Esophagus muscularis mucosa (tissue), 4 donors: Measurements from ENCODE around the gene AKT1. TPM values are rescaled to one million over a fixed set of nuclear protein-coding genes. Genes with fewer than 3 reads are reported as not detected.

Source experiments
- DNase-seq: peaks from one replicate; pipeline ENCODE4 v3.0.0-alpha.2; 2017; ENCODE audit errors: extremely low spot score
- H3K27ac ChIP-seq, 4 donors: fragments of 200-600 bp; sonication (generic); replicated peaks in 1 of 4; 1 replicate in 3 of 4; 2 replicates in 1 of 4; pipeline ENCODE4 v1.5.1; 2016 to 2019; ENCODE audit warnings: mild to moderate bottlenecking in 1 of 4
- H3K27me3 ChIP-seq, 4 donors: fragments of 200-600 bp; sonication (generic); one replicate each; pipeline versions ENCODE4 v1.5.1 to v1.6.0; 2016 to 2019
- H3K36me3 ChIP-seq, 4 donors: fragments of 200-600 bp; sonication (generic); one replicate each; pipeline ENCODE4 v1.5.1; 2016 to 2019
- H3K4me1 ChIP-seq, 4 donors: fragments of 200-600 bp; sonication (generic); one replicate each; pipeline ENCODE4 v1.5.1; 2016 to 2019
- H3K4me3 ChIP-seq, 4 donors: fragments of 200-600 bp; sonication (generic); 1 replicate in 2 of 4; 2 replicates in 2 of 4; pipeline ENCODE4 v1.5.1; 2016 to 2019; ENCODE audit warnings: mild to moderate bottlenecking in 4 of 4, moderate library complexity in 1 of 4
- H3K9me3 ChIP-seq, 4 donors: fragments of 200-600 bp; sonication (generic); 1 replicate in 3 of 4; 2 replicates in 1 of 4; pipeline ENCODE4 v1.5.1; 2016 to 2019
- EP300 ChIP-seq: sonication (generic); formaldehyde crosslinking; IDR thresholded peaks from one replicate; pipeline ENCODE4 v1.6.1; 2017; ENCODE audit warnings: antibody characterized with exemption
- POLR2A ChIP-seq: fragments of 450-650 bp; IDR thresholded peaks from one replicate; pipeline ENCODE4 v1.6.1; 2017; ENCODE audit warnings: antibody characterized with exemption, moderate library complexity, mild to moderate bottlenecking, low read depth
- POLR2AphosphoS5 ChIP-seq, 2 donors: sonication (generic); formaldehyde crosslinking; IDR thresholded peaks; one replicate each; pipeline ENCODE4 v1.6.1; 2017; ENCODE audit warnings: antibody characterized with exemption in 2 of 2
- WGBS: methylation state at CpG from one replicate; pipeline ENCODE4 v1.1.5; 2018; 5-methylcytosine and 5-hydroxymethylcytosine counted together
- intact Hi-C: fragments of 100-400 bp; cut with DNase I; formaldehyde crosslinking; loops from one replicate; pipeline ENCODE4 v1.15.1; 2023
- total RNA-seq, 4 donors: library from RNA; depleted of rRNA; stranded (reverse); fragments of >200 nt; gene quantifications; one replicate each; pipeline versions ENCODE4 v1.1.0 to v1.2.1, GENCODE V29; 2016
- TF ChIP-seq, protein P1 (sequence below), 3 experiments: fragments of 200-600 bp in 2 of 3; fragments of 450-650 bp in 1 of 3; sonication (generic) in 2 of 3; IDR thresholded peaks; one replicate each; pipeline ENCODE4 v1.5.1; 2017 to 2019; ENCODE audit warnings: antibody characterized with exemption in 3 of 3, mild to moderate bottlenecking in 2 of 3, moderate library complexity in 1 of 3

AKT1 gene
- total RNA-seq, 4 donors from 2014 or later = 162 to 267 (median 187) TPM

DNA sequence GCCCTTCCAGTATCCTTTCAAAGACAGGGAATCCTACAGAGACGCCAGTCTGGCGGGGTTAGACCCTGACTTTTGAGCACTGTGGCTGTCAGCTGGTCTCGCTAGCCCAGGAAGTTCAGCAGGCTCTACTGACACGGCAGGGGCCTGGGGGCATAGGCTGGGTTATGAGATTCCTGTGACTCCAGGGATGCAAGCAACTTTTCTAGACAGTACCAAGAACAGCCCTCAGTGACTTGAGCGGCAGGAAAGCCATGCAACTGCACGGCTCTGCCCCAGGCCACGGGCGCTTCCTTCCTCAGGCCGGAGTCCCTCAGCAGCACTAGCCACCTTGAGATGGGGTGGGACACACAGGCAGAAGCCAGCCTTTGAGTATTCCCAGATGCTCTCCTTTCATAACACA is 47.7 kb downstream of the AKT1 start:
- Histone ChIP-seq H3K9me3 (no peaks in the 10 kb centered on the region), H3K27ac (peak overlapping the region; percentile 48 to 70 (median 51))
- WGBS = 77% methylated on average over 9 of the region's 9 CpGs

DNA sequence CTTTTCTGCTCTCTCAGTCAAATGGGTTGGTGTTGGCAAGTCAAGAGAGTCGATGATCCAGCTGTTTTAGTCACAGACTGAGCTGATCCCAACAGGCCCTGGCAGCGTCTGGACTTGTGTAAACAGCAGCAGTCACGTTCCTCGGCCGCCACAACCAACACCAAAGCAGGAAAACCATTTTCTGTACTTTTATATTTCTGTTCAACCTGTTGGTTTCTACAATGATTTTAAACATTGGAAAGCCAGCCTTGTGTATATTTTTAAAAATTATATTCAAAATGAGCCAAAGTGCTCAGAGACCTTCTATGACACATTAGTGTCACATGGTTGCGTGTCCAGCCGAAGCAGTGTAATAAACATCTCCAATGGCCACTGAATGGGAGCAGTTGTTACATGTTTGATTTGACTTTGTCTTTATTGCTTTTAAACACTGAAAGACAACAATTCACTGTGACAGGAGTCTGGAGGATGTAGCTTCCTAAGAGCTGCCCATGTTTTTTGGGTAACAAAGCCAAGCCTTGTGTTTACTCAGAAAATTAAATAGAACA is 48.5 kb downstream of the AKT1 start:
- Histone ChIP-seq H3K9me3 (no peaks in the 10 kb centered on the region), H3K27me3 (no peaks in the 10 kb centered on the region), H3K4me1 (peaks cover 3 to 50% (median 38%) of the 10 kb centered on the region in 4 donors), H3K4me3 (no peak overlapping the region), H3K36me3 (peaks cover 0 to 42% (median 12%) of the 10 kb centered on the region in 4 donors), H3K27ac (peak overlapping the region; percentile 48 to 70 (median 51))
- intact Hi-C loops = no loop called here
- WGBS = 58% methylated on average over 7 of the region's 7 CpGs
- no peak for DNase-seq
- TF ChIP-seq POLR2A = no peak
- TF ChIP-seq POLR2AphosphoS5 (IDR thresholded peaks at IDR 0.05) = peak in 1 of 2 donors; percentile 40

More for the DNA sequence above, 47.7 kb downstream of the AKT1 start:
- intact Hi-C loops = no loop called here
- H3K36me3 ChIP-seq = peaks cover 0 to 34% (median 10%) of the 10 kb centered on the region in 4 donors
- no peak for DNase-seq
- H3K4me3 ChIP-seq = no peak overlapping the region
- H3K4me1 ChIP-seq = peaks cover 6 to 54% (median 41%) of the 10 kb centered on the region in 4 donors
- no peaks in the 10 kb centered on the region for H3K27me3 ChIP-seq
- TF ChIP-seq POLR2A (no peak), EP300 (no peak), POLR2AphosphoS5 (IDR thresholded peaks at IDR 0.05) (no peak)
- TF ChIP-seq, protein P1, sequence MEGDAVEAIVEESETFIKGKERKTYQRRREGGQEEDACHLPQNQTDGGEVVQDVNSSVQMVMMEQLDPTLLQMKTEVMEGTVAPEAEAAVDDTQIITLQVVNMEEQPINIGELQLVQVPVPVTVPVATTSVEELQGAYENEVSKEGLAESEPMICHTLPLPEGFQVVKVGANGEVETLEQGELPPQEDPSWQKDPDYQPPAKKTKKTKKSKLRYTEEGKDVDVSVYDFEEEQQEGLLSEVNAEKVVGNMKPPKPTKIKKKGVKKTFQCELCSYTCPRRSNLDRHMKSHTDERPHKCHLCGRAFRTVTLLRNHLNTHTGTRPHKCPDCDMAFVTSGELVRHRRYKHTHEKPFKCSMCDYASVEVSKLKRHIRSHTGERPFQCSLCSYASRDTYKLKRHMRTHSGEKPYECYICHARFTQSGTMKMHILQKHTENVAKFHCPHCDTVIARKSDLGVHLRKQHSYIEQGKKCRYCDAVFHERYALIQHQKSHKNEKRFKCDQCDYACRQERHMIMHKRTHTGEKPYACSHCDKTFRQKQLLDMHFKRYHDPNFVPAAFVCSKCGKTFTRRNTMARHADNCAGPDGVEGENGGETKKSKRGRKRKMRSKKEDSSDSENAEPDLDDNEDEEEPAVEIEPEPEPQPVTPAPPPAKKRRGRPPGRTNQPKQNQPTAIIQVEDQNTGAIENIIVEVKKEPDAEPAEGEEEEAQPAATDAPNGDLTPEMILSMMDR (IDR thresholded peaks at IDR 0.05) = no peak

DNA sequence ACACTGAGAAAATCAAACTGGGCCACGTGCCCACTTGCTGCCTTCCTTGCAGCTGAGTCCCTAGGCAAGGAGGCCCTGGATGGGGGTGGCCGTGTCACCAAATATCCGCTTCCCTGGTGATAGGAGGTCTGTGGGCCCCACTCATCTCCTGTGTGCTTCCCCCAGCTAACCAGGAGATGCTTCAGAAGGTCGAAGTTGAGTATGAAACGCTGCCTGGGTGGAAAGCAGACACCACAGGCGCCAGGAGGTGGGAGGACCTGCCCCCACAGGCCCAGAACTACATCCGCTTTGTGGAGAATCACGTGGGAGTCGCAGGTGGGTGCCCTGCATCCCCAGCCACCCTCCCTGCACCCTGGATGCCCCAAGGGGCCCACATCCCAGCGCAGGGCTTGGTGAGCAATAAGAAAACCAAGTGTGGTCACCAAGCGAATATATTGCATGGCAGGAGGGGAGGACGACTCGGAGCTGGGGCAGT is 49.4 kb downstream of the AKT1 start:
- WGBS = 83% methylated on average over 12 of the region's 13 CpGs
- no peak overlapping the region for H3K4me3 ChIP-seq
- H3K9me3 ChIP-seq = no peaks in the 10 kb centered on the region
- H3K36me3 ChIP-seq = peaks cover 0 to 51% (median 15%) of the 10 kb centered on the region in 4 donors
- no peak for TF ChIP-seq EP300
- TF ChIP-seq, protein P1 (IDR thresholded peaks at IDR 0.05) = no peak
- no peak for TF ChIP-seq POLR2A
- TF ChIP-seq POLR2AphosphoS5 (IDR thresholded peaks at IDR 0.05) = no peak
- peaks cover 0 to 45% (median 32%) of the 10 kb centered on the region in 4 donors for H3K4me1 ChIP-seq
- H3K27ac ChIP-seq = peak overlapping the region; percentile 48 to 70 (median 51)
- no peak for DNase-seq
- H3K27me3 ChIP-seq = no peaks in the 10 kb centered on the region
- intact Hi-C loops = no loop called here

DNA sequence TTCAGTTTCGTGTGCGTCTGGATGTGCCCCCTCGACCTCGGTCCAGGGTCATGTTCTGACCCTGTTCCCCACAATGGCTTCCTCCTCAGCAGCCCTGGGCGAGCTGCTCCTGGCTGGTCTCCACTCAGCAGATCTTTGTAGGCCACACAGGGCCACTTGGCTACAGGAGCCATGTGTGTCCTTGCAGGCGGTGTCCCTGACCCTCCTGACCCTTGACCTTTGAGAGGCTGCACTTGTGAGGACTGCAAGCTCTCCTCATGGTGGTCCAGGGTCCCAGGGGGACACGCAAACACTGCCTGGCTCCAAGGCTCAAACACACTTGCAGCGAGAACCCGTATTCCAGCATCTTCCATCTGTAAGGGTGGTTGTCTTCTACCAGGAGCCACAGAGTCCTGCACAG is 50.1 kb downstream of the AKT1 start:
- TF ChIP-seq EP300 (no peak), POLR2A (no peak), POLR2AphosphoS5 (IDR thresholded peaks at IDR 0.05) (no peak)
- TF ChIP-seq, protein P1 (IDR thresholded peaks at IDR 0.05) = no peak
- Histone ChIP-seq H3K27ac (peak overlapping the region in 3 of 4 donors; percentile 49 to 70 (median 53)), H3K4me1 (peaks cover 0 to 45% (median 32%) of the 10 kb centered on the region in 4 donors), H3K4me3 (no peak overlapping the region), H3K36me3 (peaks cover 0 to 58% (median 18%) of the 10 kb centered on the region in 4 donors), H3K27me3 (no peaks in the 10 kb centered on the region), H3K9me3 (no peaks in the 10 kb centered on the region)
- intact Hi-C loops = no loop called here
- 99% methylated on average over 8 of the region's 9 CpGs for WGBS
- DNase-seq = no peak

DNA sequence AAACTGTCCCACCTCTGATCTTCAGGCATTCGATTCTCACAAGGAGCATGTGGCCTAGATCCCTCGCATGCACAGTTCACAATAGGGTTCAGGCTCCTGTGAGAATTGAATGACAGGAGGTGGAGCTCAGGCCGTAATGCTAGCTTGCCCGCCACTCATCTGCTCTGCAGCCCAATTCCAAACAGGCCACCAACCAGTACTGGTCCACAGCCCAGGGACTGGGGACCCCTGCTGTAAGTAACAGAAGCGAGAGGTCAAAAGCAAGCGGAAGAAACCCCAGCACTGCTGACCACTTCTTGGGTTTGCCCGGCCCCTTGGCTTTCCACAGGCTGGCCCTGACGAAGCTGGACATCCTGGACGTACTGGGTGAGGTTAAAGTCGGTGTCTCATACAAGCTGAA is 51.1 kb downstream of the AKT1 start:
- 94% methylated on average over 9 of the region's 10 CpGs for WGBS
- intact Hi-C loops = no loop called here

More for the DNA sequence above, 51.1 kb downstream of the AKT1 start:
- Histone ChIP-seq H3K9me3 (no peaks in the 10 kb centered on the region), H3K27me3 (no peaks in the 10 kb centered on the region), H3K4me1 (peaks cover 0 to 38% (median 30%) of the 10 kb centered on the region in 4 donors), H3K4me3 (no peak overlapping the region), H3K27ac (no peak overlapping the region), H3K36me3 (peaks cover 0 to 68% (median 24%) of the 10 kb centered on the region in 4 donors)
- DNase-seq = no peak
- no peak for TF ChIP-seq POLR2A
- TF ChIP-seq EP300 = no peak
- TF ChIP-seq, protein P1 (IDR thresholded peaks at IDR 0.05) = no peak
- no peak for TF ChIP-seq POLR2AphosphoS5 (IDR thresholded peaks at IDR 0.05)
